Testis (tissue), 2 donors: ENCODE data around the gene PUSL1.

Experiments used
- CTCF ChIP-seq, 3 experiments: fragments of 450-650 bp in 2 of 3; fragments of 200-600 bp in 1 of 3; sonication (generic) in 1 of 3; IDR thresholded peaks; one replicate each; pipeline ENCODE4 v1.5.1; 2016 to 2019; ENCODE audit warnings: antibody characterized with exemption in 3 of 3, mild to moderate bottlenecking in 2 of 3, moderate library complexity in 1 of 3
- POLR2A ChIP-seq: fragments of 450-650 bp; IDR thresholded peaks from one replicate; pipeline ENCODE4 v1.6.1; 2017; ENCODE audit warnings: antibody characterized with exemption, mild to moderate bottlenecking, moderate library complexity

- TF ChIP-seq CTCF (IDR thresholded peaks at IDR 0.05), result no peak
- TF ChIP-seq POLR2A, result no peak
Measured at GRCh38 chr1:1310109-1310385, 1.6 kb downstream of the PUSL1 start.
